Activated CD4-positive, CD25-positive, alpha-beta regulatory T cell treated with anti-CD3 and anti-CD28 coated beads, Interleukin-2, amount 50 U/mL, for 16 hours (primary cell): ENCODE data around the gene HERC2.
"Not testable (repeated sequence)": the region's sequence is repeated elsewhere in the genome, so short reads cannot be mapped to it uniquely, and the experiment has no call there.

Experiments used
- DNase-seq: peaks from one replicate; pipeline ENCODE4 v3.0.0-alpha.2; 2020; ENCODE audit warnings: low read depth, low spot score

HERC2 gene

GRCh38 chr15:28182216-28182615, 139.8 kb downstream of the HERC2 start:
- no peak for DNase-seq

GRCh38 chr15:28181366-28181765, 140.6 kb downstream of the HERC2 start:
- no peak for DNase-seq

- DNase-seq: no peak
These were observed 142.7 kb downstream of the HERC2 start for GRCh38 chr15:28179270-28179669.

DNA sequence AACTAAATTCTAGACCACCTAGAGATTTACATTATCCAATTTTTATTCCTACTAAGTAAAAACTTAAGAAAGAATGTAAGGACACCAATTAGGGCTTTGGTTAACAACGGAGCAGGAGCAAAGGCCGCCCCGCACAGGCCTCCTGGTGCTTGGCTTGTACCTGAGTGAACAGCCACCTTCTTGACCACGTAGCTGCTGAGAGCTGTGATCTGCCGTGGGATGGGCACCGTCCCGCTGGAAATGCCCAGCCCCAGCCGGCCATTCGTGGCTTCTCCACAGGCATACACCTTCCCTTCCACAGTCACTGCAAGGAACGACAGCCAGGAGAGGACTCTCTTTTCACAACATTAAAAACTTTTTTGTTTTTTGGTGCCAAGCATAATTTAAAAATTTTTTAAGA, 143.3 kb downstream of the HERC2 start:
- DNase-seq: no peak

DNA sequence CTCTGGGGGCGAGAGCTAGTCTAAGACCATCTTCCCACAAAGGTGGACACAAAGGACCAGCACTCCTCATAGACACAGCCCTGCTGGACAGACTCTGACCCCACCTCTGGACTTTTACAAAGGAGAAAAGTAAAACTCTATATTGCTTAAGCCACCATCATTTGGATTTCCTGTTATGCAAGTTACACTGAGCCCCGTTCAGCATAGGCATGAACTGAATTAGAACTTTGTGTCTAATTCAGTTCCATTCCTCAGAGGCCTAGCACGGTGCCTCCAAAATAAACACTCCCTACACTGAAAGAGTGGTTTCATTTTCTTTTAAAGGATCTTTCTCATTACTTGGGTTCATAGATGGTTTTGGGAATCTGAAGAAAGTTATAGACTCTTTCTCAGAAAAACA, 143.7 kb downstream of the HERC2 start:
- no peak for DNase-seq

- DNase-seq: no peak
These were observed 152.6 kb downstream of the HERC2 start for GRCh38 chr15:28169366-28169765.

DNA sequence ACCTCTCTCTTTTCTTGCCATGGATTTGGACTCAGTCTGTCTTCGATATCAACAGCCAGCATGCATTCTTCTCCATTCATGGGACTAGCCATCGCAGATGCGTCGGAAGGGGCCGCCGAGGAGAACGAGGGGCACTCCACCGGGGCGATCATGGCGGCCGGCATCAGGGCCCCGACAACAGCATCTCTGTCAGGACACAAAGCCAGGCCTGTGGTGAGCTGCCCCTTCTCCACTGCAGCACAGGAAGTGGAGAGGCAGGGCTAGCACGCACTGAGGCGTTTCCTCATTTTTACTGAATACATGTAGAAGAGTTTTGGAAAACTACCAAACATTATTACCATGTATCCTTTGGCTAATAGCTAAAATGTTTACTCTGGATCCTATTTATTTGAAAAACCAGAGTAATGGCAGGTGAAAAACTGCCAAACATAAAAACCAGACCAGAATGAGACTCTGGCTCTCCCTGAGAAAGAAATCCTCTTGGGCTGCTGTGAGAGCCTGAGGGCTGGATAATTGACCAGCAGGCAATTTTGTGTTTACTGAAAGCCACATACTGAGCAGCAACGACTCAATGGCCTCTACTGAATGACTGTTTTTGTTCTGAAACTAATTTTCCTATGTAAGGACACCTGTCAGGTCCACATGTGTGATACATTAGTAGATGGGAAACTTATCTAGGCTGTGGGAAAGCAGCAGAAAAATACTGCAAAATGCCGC, 153.4 kb downstream of the HERC2 start:
- not testable (repeated sequence) for DNase-seq

DNA sequence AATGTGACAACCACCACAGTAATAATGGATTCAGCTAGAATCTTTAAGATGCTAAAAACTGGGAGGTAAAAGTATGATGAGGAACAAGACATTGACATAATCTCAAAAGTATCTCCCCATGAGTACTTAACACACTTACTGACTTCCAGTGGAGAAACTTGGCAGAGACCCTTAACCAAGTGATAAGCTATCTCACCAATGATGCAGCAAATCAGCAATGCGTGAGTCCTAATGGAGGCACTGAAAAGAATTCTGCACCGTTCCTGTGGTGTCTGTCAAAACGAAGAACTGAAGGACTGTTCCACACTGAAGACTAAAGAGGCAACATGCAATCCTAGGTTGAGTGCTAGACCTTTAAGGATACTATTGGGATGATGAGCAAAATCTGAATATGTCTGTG, 154.9 kb downstream of the HERC2 start:
- no peak for DNase-seq

GRCh38 chr15:28165791-28166190, 156.2 kb downstream of the HERC2 start:
- DNase-seq: no peak

GRCh38 chr15:28164876-28165275, 157.1 kb downstream of the HERC2 start:
- DNase-seq: no peak

GRCh38 chr15:28154283-28154682, 167.7 kb downstream of the HERC2 start:
- no peak for DNase-seq

DNA sequence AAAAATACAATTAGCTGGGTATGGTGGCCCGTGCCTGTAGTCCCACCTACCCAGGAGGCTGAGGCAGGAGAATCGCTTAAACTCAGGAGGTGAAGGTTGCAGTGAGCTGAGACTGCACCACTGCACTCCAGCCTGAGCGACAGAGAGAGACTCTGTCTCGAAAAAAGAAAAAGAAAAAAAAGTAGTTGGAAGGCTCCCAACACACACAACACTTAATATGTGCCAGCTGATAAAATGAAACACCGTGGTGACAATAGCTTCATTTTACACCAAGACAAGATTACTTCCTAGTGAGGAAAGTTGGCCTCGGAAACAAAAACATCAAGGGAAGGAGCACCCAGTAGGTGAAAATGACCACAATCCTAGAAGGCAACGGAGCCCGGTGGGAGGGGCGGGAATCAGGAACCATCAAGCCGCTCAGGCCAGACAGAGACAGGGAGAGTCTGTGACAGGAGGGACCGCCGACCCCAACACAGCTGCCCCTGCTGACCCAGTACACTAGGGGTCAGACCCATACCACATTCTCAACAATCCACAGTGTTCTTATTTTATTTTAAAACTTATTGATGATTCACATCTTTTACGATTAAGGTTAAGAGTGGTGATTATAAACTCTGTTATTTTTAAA, 168.4 kb downstream of the HERC2 start:
- no peak for DNase-seq

DNA sequence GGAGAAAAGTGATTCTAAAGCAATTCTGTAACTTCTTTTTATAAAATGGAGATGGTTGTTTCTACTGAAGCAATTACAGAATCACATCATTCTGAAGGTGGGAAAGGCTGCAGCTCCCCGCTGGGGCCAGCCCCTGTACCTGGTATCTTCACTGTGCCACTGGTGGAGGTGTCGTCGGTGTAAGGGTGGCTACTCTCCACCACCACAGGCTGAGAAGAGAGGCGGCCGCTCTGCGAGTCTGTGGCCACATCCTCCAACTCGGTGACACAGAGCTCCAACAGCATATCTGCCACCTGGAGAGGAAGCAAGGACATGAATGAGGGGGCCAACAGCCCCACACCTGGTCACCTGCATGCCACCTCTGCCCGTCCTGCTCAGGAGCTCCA, 169.4 kb downstream of the HERC2 start:
- DNase-seq: not testable (repeated sequence)

GRCh38 chr15:28151864-28152537, 170.0 kb downstream of the HERC2 start:
- not testable (repeated sequence) for DNase-seq

GRCh38 chr15:28147801-28148200, 174.2 kb downstream of the HERC2 start:
- DNase-seq: no peak

DNA sequence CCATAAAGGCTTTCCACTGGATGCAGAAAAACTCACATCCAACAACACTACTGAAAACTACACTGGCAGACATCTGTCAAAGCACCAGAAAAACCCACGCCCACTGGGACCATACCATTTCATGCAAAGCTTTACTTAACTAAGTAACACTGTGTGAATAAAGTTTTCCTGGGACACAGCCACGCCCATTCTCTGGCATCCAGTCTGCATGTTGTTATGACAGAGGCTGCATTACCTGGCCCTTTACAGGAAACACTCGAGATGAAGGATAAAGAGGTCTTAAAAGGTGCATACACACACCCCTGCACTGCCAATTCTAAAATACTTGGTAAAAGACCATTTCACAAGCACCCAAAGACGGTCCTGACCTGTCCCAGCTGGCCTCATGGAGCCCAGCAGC, 176.6 kb downstream of the HERC2 start:
- not testable (repeated sequence) for DNase-seq

- no peak for DNase-seq
These were observed 181.9 kb downstream of the HERC2 start for GRCh38 chr15:28140062-28140461.

GRCh38 chr15:28137408-28138039, 184.5 kb downstream of the HERC2 start:
- not testable (repeated sequence) for DNase-seq

GRCh38 chr15:28136236-28136904, 185.6 kb downstream of the HERC2 start:
- DNase-seq: not testable (repeated sequence)

DNA sequence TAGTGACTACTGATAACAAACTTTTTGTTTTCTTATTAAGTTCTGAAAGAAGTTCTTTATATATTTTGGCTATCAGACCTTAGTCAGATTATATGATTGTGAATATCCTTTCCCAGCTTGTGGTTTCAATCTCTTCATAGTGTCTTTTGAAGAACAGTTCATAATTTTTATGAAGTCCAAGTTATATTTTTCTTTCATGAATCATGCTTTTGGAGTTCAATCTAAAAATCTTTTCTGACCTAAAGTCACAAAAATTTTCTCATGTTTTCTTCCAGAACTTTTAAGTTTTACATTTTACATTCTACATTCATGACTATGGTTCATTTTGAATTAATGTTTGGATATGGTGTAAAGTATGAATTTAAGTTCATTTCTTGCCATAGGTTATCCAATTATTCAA, 188.7 kb downstream of the HERC2 start:
- DNase-seq: no peak

DNA sequence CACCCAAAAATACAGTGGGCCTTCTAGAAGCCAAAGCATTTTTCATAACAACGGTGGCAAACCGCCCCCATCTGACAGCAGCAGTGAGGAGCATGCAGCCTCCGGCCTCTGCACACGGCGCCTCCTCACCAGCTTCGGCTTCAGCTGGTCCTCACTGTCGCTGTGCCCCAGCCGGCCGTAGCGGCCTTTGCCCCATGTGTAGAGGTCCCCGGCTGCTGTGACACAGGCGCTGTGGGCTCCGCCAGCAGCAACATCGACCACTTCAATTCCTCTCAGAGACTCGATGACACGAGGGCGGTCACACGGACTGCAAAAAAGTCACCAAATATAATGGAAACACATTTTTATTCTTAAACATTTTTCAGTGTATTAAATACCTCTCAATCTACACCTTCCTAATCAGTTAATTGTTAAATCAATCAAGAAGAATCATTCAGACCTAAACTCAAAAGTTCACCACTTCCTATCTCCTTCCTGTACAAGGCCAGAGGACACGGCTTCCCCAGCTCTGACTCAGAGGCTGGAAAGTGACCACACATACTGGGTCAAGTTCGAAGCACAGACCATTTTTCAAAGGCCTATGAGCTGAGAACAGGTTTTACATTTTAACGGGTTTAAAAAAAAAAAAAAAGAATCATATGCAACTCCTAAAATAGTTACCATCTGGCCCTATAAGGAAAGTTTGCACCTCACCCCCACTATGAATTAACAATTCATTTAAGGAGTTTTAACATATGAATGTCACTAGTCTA, 189.3 kb downstream of the HERC2 start:
- DNase-seq: no peak
